ENCODE results near the gene CAPN6. TPM values are rescaled to one million over a fixed set of nuclear protein-coding genes. Genes with fewer than 3 reads are reported as not detected.

Gene CAPN6
- total RNA-seq, 4 donors from 2014 or later, result 0.06 to 1.1 (median 0.46) TPM

Other genes with a start within 250 kb of the CAPN6 start
- 1 to 10 TPM in 2 of 4 donors, under 1 TPM in 2; 0.42 to 2.1 (median 0.95) TPM for gene PAK3, start 174.3 kb downstream of the CAPN6 start, total RNA-seq
- gene DCX, start 141.7 kb upstream of the CAPN6 start, total RNA-seq, result under 1 TPM in 3 of 4 donors, not detected in 1; under 0.01 to 0.13 (median 0.11) TPM
- not detected for gene SERTM2, start 241.2 kb upstream of the CAPN6 start, total RNA-seq

All from esophagus muscularis mucosa (tissue), 4 donors.